Stimulated activated CD8-positive, alpha-beta memory T cell treated with anti-CD3 and anti-CD28 coated beads, Interleukin-12 subunit alpha, Interleukin-12 subunit beta, amount 100 ng/mL, for 24 hours (primary cell): ENCODE results near the gene PIGN.

Experiments
- DNase-seq: peaks from one replicate; pipeline ENCODE4 v3.0.0-alpha.2; 2020; ENCODE audit errors: extremely low read depth

Gene PIGN

GRCh38 chr18:62011416-62011815 lies 175.4 kb downstream of the PIGN start:
- no peak for DNase-seq

DNA sequence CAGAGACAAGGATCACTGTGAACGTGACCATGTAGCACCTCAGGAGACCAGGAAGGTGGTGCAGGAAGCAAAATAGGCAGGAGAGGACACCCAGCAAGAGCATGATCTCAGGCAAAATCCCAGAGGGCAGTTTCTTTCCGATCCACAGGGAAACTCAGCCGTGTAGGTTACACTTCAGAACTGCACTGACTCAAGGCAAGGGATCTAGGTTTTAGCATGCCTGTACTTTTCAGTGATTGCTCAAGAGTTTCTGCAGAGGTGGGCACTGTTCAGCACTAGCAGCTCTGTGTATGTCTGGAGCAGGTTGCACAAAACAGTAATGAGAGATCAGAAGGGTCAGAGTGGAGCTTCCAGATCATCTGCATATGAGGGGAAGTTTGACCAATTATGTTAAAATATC lies 177.3 kb downstream of the PIGN start:
- no peak for DNase-seq

DNA sequence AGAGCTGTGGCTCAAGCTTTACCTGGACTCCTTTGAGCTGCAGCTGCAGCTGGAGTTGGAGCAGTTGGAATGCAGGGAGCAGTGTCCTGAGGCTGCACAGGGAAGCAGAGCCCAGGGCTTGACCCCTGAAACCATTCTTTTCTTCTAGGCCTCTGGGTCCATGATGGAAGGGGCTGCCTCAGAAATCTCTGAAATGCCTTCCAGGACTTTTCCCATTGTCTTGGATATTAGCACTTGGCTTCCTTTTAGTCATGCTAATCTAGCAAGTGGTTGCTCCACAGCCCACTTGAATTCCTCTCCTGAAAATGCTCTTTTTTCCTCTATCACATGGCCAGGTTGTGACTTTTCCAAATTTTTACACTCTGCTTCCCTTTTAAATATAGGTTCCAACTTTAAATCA lies 185.5 kb downstream of the PIGN start:
- no peak for DNase-seq

DNA sequence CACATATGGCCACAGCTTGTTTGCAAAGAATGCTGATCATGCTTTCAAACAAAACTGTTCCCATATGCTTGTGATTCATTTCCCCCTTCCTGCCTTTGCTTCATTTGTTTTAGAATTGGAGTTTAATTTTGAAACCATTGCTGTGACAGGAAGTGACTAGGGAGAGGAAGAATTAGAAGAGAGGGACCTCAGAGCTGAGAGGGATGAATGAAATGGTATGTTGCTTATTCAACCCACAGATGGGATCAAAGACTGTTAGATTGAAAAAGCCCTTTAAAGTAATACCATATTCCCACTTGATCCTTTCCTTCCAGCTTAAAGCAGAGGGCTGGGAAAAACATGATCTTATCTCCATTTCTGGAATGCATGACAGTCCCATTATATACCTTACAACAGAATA lies 187.9 kb downstream of the PIGN start:
- no peak for DNase-seq

- DNase-seq: no peak
These were observed 188.5 kb downstream of the PIGN start for GRCh38 chr18:61998335-61998734.

- DNase-seq: no peak
These were observed 191.2 kb downstream of the PIGN start for GRCh38 chr18:61995618-61996017.

GRCh38 chr18:61993831-61994230 lies 193.0 kb downstream of the PIGN start:
- no peak for DNase-seq

- DNase-seq: no peak
These were observed 193.9 kb downstream of the PIGN start for GRCh38 chr18:61992923-61993322.

DNA sequence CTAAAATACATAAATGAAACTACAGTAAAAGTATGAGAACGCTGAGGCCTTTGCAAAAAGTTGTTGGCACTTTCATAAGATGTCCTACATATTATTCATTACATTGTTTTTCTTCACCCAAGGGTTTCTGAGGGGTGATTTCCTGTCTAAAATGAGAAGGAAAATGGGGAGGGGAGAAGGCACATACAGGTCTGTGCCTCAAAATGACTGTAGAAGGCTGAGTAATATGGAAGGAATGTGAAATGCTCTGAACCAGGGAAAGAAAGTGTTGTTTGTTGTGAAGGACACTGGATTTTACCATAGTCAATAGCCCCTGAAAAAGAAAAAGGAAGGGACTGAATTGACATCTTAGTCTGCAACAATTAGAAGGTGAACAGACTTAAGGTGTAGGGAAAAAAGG lies 194.6 kb downstream of the PIGN start:
- DNase-seq: no peak

GRCh38 chr18:61991836-61992235 lies 195.0 kb downstream of the PIGN start:
- no peak for DNase-seq

DNA sequence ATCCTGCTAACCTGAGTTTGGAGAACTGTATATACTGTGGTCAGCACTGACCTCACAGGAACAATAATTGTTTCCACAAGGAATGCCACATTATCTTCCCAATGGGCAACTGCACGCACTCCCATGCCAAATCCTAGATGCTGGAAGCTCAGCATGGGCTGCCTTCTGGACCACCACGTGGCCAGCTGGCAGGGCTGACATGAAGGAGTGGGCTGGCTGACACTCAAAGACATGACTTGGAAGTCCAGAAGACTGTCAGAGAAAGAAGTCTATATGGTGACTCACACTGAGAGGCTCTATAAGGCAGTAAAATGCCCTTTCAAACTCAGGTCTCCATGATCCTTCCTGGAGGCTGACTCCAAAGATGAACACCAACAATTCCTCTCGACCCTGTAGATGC lies 195.7 kb downstream of the PIGN start:
- DNase-seq: no peak
